H9 (cell line): ENCODE measurements around the gene ERMN. TPM values are rescaled to one million over a fixed set of nuclear protein-coding genes. Genes with fewer than 3 reads are reported as not detected.

Experiments
- DNase-seq: peaks from one replicate; pipeline ENCODE4 v3.0.0-alpha.2; 2017
- H2AFZ ChIP-seq: one replicate; pipeline ENCODE4 v1.6.1; 2013; ENCODE audit warnings: mild to moderate bottlenecking, low read length, control low read depth, moderate library complexity
- H2AK5ac ChIP-seq: 2 replicates; pipeline ENCODE4 v1.6.1; 2013; ENCODE audit warnings: low read length, control low read depth, mixed read lengths; ENCODE audit not compliant: insufficient read length
- H2BK120ac ChIP-seq: one replicate; pipeline ENCODE4 v1.6.1; 2013; ENCODE audit warnings: low read depth, mild to moderate bottlenecking, low read length, control low read depth, inconsistent platforms; ENCODE audit not compliant: poor library complexity, severe bottlenecking
- H2BK12ac ChIP-seq: 2 replicates; pipeline ENCODE4 v1.6.1; 2013; ENCODE audit warnings: low read length, control low read depth, mixed read lengths, low read depth; ENCODE audit not compliant: insufficient read length
- H2BK15ac ChIP-seq: 2 replicates; pipeline ENCODE4 v1.6.1; 2013; ENCODE audit warnings: low read depth, low read length, control low read depth
- H2BK20ac ChIP-seq: one replicate; pipeline ENCODE4 v1.6.1; 2013; ENCODE audit warnings: low read depth, mild to moderate bottlenecking, low read length, control low read depth, inconsistent platforms; ENCODE audit not compliant: poor library complexity, severe bottlenecking
- H2BK5ac ChIP-seq: 2 replicates; pipeline ENCODE4 v1.6.1; 2013; ENCODE audit warnings: low read length, control low read depth, mixed read lengths; ENCODE audit not compliant: insufficient read length
- H3K14ac ChIP-seq: 2 replicates; pipeline ENCODE4 v1.6.1; 2013; ENCODE audit warnings: low read length, control low read depth; ENCODE audit not compliant: insufficient read depth
- H3K18ac ChIP-seq: 2 replicates; pipeline ENCODE4 v1.6.1; 2013; ENCODE audit warnings: low read depth, mild to moderate bottlenecking, mixed read lengths, low read length, control low read depth; ENCODE audit not compliant: insufficient read length
- H3K23ac ChIP-seq: 2 replicates; pipeline ENCODE4 v1.6.1; 2013; ENCODE audit warnings: low read length, control low read depth, mixed read lengths, low read depth; ENCODE audit not compliant: insufficient read length
- H3K23me2 ChIP-seq: 2 replicates; pipeline ENCODE4 v1.6.1; 2013; ENCODE audit warnings: low read depth, mild to moderate bottlenecking, mixed read lengths, low read length, control low read depth; ENCODE audit not compliant: insufficient read length, poor library complexity, severe bottlenecking
- H3K27ac ChIP-seq: 2 replicates; pipeline ENCODE4 v1.5.1; 2013; ENCODE audit warnings: low read length, control low read depth, mixed read lengths, low read depth; ENCODE audit not compliant: insufficient read length
- H3K27me3 ChIP-seq: 2 replicates; pipeline ENCODE4 v1.6.1; 2013; ENCODE audit warnings: low read length, control low read depth, inconsistent platforms; ENCODE audit not compliant: insufficient read depth
- H3K4ac ChIP-seq: 2 replicates; pipeline ENCODE4 v1.6.1; 2013; ENCODE audit warnings: low read depth, mild to moderate bottlenecking, control low read depth, inconsistent platforms, low read length, moderate library complexity
- H3K4me1 ChIP-seq: 2 replicates; pipeline ENCODE4 v1.6.1; 2013; ENCODE audit warnings: low read length, control low read depth, inconsistent platforms; ENCODE audit not compliant: insufficient read depth
- H3K4me2 ChIP-seq: 2 replicates; pipeline ENCODE4 v1.6.1; 2013; ENCODE audit warnings: low read length, control low read depth, mixed read lengths; ENCODE audit not compliant: insufficient read length, insufficient read depth
- H3K56ac ChIP-seq: 2 replicates; pipeline ENCODE4 v1.6.1; 2013; ENCODE audit warnings: low read depth, mild to moderate bottlenecking, mixed read lengths, low read length, control low read depth; ENCODE audit not compliant: insufficient read length
- H3K79me1 ChIP-seq: 2 replicates; pipeline ENCODE4 v1.6.1; 2013; ENCODE audit warnings: low read depth, mild to moderate bottlenecking, moderate library complexity, low read length, control low read depth, inconsistent platforms; ENCODE audit not compliant: insufficient read depth, poor library complexity, severe bottlenecking
- H3K79me2 ChIP-seq: 2 replicates; pipeline ENCODE4 v1.6.1; 2013; ENCODE audit warnings: low read length, control low read depth, inconsistent platforms; ENCODE audit not compliant: insufficient read depth
- H3K9ac ChIP-seq: 2 replicates; pipeline ENCODE4 v1.6.1; 2013; ENCODE audit warnings: low read length, control low read depth, mixed read lengths; ENCODE audit not compliant: insufficient read length; ENCODE audit errors: extremely low read depth
- H3K9me3 ChIP-seq: one replicate; pipeline ENCODE4 v1.6.1; 2013; ENCODE audit warnings: low read depth, low read length, inconsistent platforms; ENCODE audit not compliant: control insufficient read depth
- H3T11ph ChIP-seq: one replicate; pipeline ENCODE4 v1.6.1; 2013; ENCODE audit warnings: mild to moderate bottlenecking, low read length, control low read depth, inconsistent platforms
- H4K20me1 ChIP-seq: one replicate; pipeline ENCODE4 v1.6.1; 2013; ENCODE audit not compliant: control insufficient read depth, insufficient read length, insufficient read depth
- H4K5ac ChIP-seq: 2 replicates; pipeline ENCODE4 v1.6.1; 2013; ENCODE audit warnings: low read depth, mild to moderate bottlenecking, mixed read lengths, low read length, control low read depth; ENCODE audit not compliant: insufficient read length
- H4K8ac ChIP-seq: replicated peaks from 2 replicates; pipeline ENCODE4 v1.6.1; 2013; ENCODE audit warnings: low read length, control low read depth, mixed read lengths, low read depth; ENCODE audit not compliant: insufficient read length
- H4K91ac ChIP-seq: 2 replicates; pipeline ENCODE4 v1.6.1; 2013; ENCODE audit warnings: low read depth, mild to moderate bottlenecking, moderate library complexity, mixed read lengths, low read length, control low read depth; ENCODE audit not compliant: insufficient read length
- H3K27ac Mint-ChIP-seq, 3 experiments: 2 replicates in 2 of 3; 3 replicates in 1 of 3; pipeline ENCODE4 v1.8.0; 2020 to 2021; ENCODE audit warnings: mixed read lengths in 3 of 3, mild to moderate bottlenecking in 1 of 3, moderate library complexity in 1 of 3
- H3K27me3 Mint-ChIP-seq: 2 replicates; pipeline ENCODE4 v1.8.0; 2021; ENCODE audit warnings: low read depth, mild to moderate bottlenecking, moderate library complexity, mixed read lengths
- H3K36me3 Mint-ChIP-seq, 3 experiments: 2 replicates in 2 of 3; 3 replicates in 1 of 3; pipeline ENCODE4 v1.8.0; 2020 to 2021; ENCODE audit warnings: low read depth in 3 of 3, mixed read lengths in 3 of 3; ENCODE audit not compliant: insufficient read depth in 1 of 3
- H3K4me1 Mint-ChIP-seq, 2 experiments: 2 replicates each; pipeline ENCODE4 v1.8.0; 2020; ENCODE audit warnings: mixed read lengths in 2 of 2
- H3K4me3 Mint-ChIP-seq, 2 experiments: 2 replicates in 1 of 2; 3 replicates in 1 of 2; pipeline ENCODE4 v1.8.0; 2020 to 2021; ENCODE audit warnings: mild to moderate bottlenecking in 2 of 2, mixed read lengths in 2 of 2, moderate library complexity in 1 of 2
- H3K9me3 Mint-ChIP-seq, 2 experiments: 2 replicates in 1 of 2; 3 replicates in 1 of 2; pipeline ENCODE4 v1.8.0; 2020; ENCODE audit warnings: mild to moderate bottlenecking in 2 of 2, mixed read lengths in 2 of 2, moderate library complexity in 1 of 2
- CTCF ChIP-seq: fragments of 200-600 bp; sonication (generic); conservative IDR thresholded peaks from 3 replicates; pipeline ENCODE4 v1.8.0; 2021; ENCODE audit warnings: antibody characterized with exemption, mild to moderate bottlenecking
- WGBS: extraction: QIAGEN DNeasy Blood & Tissue Kit; methylation state at CpG from one replicate; pipeline ENCODE4 v1.1.7; 2013; ENCODE audit warnings: missing lambda C conversion rate, low lambda C conversion rate, mixed read lengths; ENCODE audit not compliant: insufficient read length; ENCODE audit errors: extremely low coverage; 5-methylcytosine and 5-hydroxymethylcytosine counted together
- total RNA-seq: library from RNA; stranded (reverse); gene quantifications from 2 replicates; pipeline ENCODE4 v1.2.1, GENCODE V29; 2021

The ERMN gene
- total RNA-seq, 1 experiment from 2014 or later = 0.48 TPM

GRCh38 chr2:157319795-157320194 lies 5.8 kb downstream of the ERMN start:
- Histone ChIP-seq H2BK120ac (no peak overlapping the region), H2BK20ac (no peak overlapping the region), H2BK5ac (no peak overlapping the region), H4K5ac (no peak overlapping the region), H3K9me3 (no peaks in the 10 kb centered on the region), H2AFZ (no peak overlapping the region), H2AK5ac (no peak overlapping the region), H3K9ac (no peak overlapping the region), H4K20me1 (no peaks in the 10 kb centered on the region), H4K8ac (no peak overlapping the region), H3K4ac (no peak overlapping the region), H3K79me1 (no peaks in the 10 kb centered on the region), H3K23me2 (no peaks in the 10 kb centered on the region), H3K27me3 (no peaks in the 10 kb centered on the region), H3K27ac (no peak overlapping the region), H2BK15ac (no peak overlapping the region), H3K4me2 (no peak overlapping the region), H3K4me1 (peaks cover 2% of the 10 kb centered on the region; the same call in 1 of the 2 replicates), H3T11ph (no peak overlapping the region), H2BK12ac (no peak overlapping the region), H3K14ac (no peak overlapping the region), H3K23ac (no peak overlapping the region), H3K79me2 (no peaks in the 10 kb centered on the region), H3K18ac (no peak overlapping the region), H3K56ac (no peak overlapping the region), H4K91ac (no peak overlapping the region)
- Mint-ChIP-seq H3K36me3 (no peaks in the 10 kb centered on the region), H3K4me1 (peaks cover 34 to 49% of the 10 kb centered on the region in 2 experiments), H3K27ac (no peak overlapping the region), H3K27me3 (no peaks in the 10 kb centered on the region), H3K4me3 (no peak overlapping the region), H3K9me3 (no peaks in the 10 kb centered on the region)
- DNase-seq = no peak
- no CpG with 5 or more reads among the region's 2 CpGs for WGBS
- no peak for TF ChIP-seq CTCF
